Keratinocyte (primary cell): ENCODE results near the gene EXOC4. TPM values are rescaled to one million over a fixed set of nuclear protein-coding genes. Genes with fewer than 3 reads are reported as not detected.

ENCODE experiments used
- DNase-seq: peaks from one replicate; pipeline ENCODE4 v3.0.0-alpha.2; 2011; ENCODE audit warnings: low read depth, missing footprints, low spot score
- FAIRE-seq: peaks from 2 replicates; lab custom pipeline; 2011; peaks lifted over from hg19 to GRCh38; lab: Jason Lieb, UNC
- H2AFZ ChIP-seq: 2 replicates; pipeline ENCODE4 v1.6.0; 2012; ENCODE audit warnings: low read length, control low read depth, inconsistent platforms; ENCODE audit not compliant: control insufficient read depth
- H3K27ac ChIP-seq: 2 replicates; pipeline ENCODE4 v1.5.1; 2011; ENCODE audit warnings: low read length; ENCODE audit not compliant: control insufficient read depth, insufficient read depth
- H3K27me3 ChIP-seq: 3 replicates; pipeline ENCODE4 v1.6.0; 2011; ENCODE audit warnings: low read length; ENCODE audit not compliant: control insufficient read depth, insufficient read depth; ENCODE audit errors: extremely low read depth
- H3K36me3 ChIP-seq, 2 experiments: 2 replicates in 1 of 2; 3 replicates in 1 of 2; pipeline ENCODE4 v1.5.1; 2011; ENCODE audit warnings: low read length in 2 of 2, mild to moderate bottlenecking in 1 of 2; ENCODE audit not compliant: control insufficient read depth in 2 of 2, insufficient read depth in 2 of 2; ENCODE audit errors: extremely low read depth in 1 of 2
- H3K4me1 ChIP-seq: 3 replicates; pipeline ENCODE4 v1.5.1; 2011; ENCODE audit warnings: low read length; ENCODE audit not compliant: control insufficient read depth, insufficient read depth; ENCODE audit errors: extremely low read depth
- H3K4me2 ChIP-seq: 3 replicates; pipeline ENCODE4 v1.6.0; 2011; ENCODE audit warnings: low read depth, low read length; ENCODE audit not compliant: control insufficient read depth, insufficient read depth; ENCODE audit errors: extremely low read depth
- H3K4me3 ChIP-seq, 3 experiments: fragments of 200-600 bp in 1 of 3; sonication (generic) in 1 of 3; 2 replicates in 2 of 3; 3 replicates in 1 of 3; pipeline ENCODE4 v1.5.1; 2011 to 2016; ENCODE audit warnings: low read length in 3 of 3, mild to moderate bottlenecking in 3 of 3, control low read depth in 2 of 3, inconsistent platforms in 1 of 3, low read depth in 1 of 3, mixed read lengths in 1 of 3, mixed run types in 1 of 3, moderate library complexity in 1 of 3; ENCODE audit not compliant: control insufficient read depth in 2 of 3, insufficient read depth in 2 of 3; ENCODE audit errors: extremely low read depth in 1 of 3
- H3K79me2 ChIP-seq: 2 replicates; pipeline ENCODE4 v1.6.0; 2012; ENCODE audit warnings: low read length; ENCODE audit not compliant: control insufficient read depth, insufficient read depth
- H3K9ac ChIP-seq: 3 replicates; pipeline ENCODE4 v1.6.0; 2011; ENCODE audit warnings: low read length; ENCODE audit not compliant: control insufficient read depth, insufficient read depth; ENCODE audit errors: extremely low read depth
- H3K9me1 ChIP-seq: 3 replicates; pipeline ENCODE4 v1.6.0; 2011; ENCODE audit warnings: low read length; ENCODE audit not compliant: control insufficient read depth, insufficient read depth; ENCODE audit errors: extremely low read depth
- H3K9me3 ChIP-seq: 2 replicates; pipeline ENCODE4 v1.5.1; 2012; ENCODE audit warnings: low read depth, low read length; ENCODE audit not compliant: control insufficient read depth
- H4K20me1 ChIP-seq: 3 replicates; pipeline ENCODE4 v1.6.0; 2011; ENCODE audit warnings: low read length; ENCODE audit not compliant: control insufficient read depth, insufficient read depth; ENCODE audit errors: extremely low read depth
- CTCF ChIP-seq, 3 experiments: IDR thresholded peaks in 1 of 3; conservative IDR thresholded peaks in 1 of 3; optimal IDR thresholded peaks in 1 of 3; 2 replicates in 2 of 3; 3 replicates in 1 of 3; pipeline versions ENCODE3 to v1.5.1; 2011; ENCODE audit warnings: low read length in 3 of 3, mild to moderate bottlenecking in 3 of 3, moderate library complexity in 2 of 3, control low read depth in 1 of 3, inconsistent platforms in 1 of 3; ENCODE audit not compliant: insufficient read depth in 2 of 3; ENCODE audit errors: extremely low read depth in 1 of 3
- EZH2 ChIP-seq: IDR thresholded peaks from one replicate; pipeline ENCODE4 v1.6.1; 2012; ENCODE audit warnings: inconsistent platforms, mild to moderate bottlenecking, low read length, moderate library complexity
- dilution Hi-C: fragments of 300-500 bp; cut with MboI; formaldehyde crosslinking; loops from one replicate; pipeline ENCODE4 v1.7.0; 2020; ENCODE audit warnings: low sequenced_read_pairs; ENCODE audit not compliant: extremely low pct_ligation_motif_present
- polyA plus RNA-seq, 5 experiments: library from polyadenylated mRNA; depleted of rRNA in 3 of 5; stranded (reverse) in 3 of 5; stranded (forward) in 1 of 5; unstranded in 1 of 5; fragments of >200 nt; gene quantifications; 1 replicate in 1 of 5; 2 replicates in 3 of 5; 3 replicates in 1 of 5; pipeline versions ENCODE4 v1.2.1 to v1.2.3, GENCODE V29; 2011 to 2012; ENCODE audit warnings: missing spikeins in 2 of 5, low read depth in 1 of 5, low replicate concordance in 1 of 5

Gene EXOC4
- polyA plus RNA-seq, 1 donor (not counting 4 experiments of a cell fraction or from before 2014, with no cell fraction given): 52.6 TPM

- H3K9me1 ChIP-seq: no peaks in the 10 kb centered on the region
- no peak for TF ChIP-seq CTCF (optimal IDR thresholded peaks at IDR 0.05 in 1 of 3, IDR thresholded peaks at IDR 0.05 in 1 of 3, conservative IDR thresholded peaks at IDR 0.05 in 1 of 3; ENCODE audit: extremely low read depth in 1 of 3, insufficient read depth in 2 of 3, low read length in 3 of 3)
- TF ChIP-seq EZH2: no peak
- H3K4me3 ChIP-seq: no peak overlapping the region
- no peak overlapping the region for H3K27ac ChIP-seq
- FAIRE-seq: no peak
- no peak overlapping the region for H3K9ac ChIP-seq
- H3K27me3 ChIP-seq: no peaks in the 10 kb centered on the region
- H3K4me1 ChIP-seq: no peaks in the 10 kb centered on the region
- no peak overlapping the region for H2AFZ ChIP-seq
- H4K20me1 ChIP-seq: peaks cover 3% of the 10 kb centered on the region
- DNase-seq: no peak
- no peaks in the 10 kb centered on the region for H3K36me3 ChIP-seq
- H3K79me2 ChIP-seq: no peaks in the 10 kb centered on the region
- dilution Hi-C loops: no loop called here
- H3K9me3 ChIP-seq: no peaks in the 10 kb centered on the region
- no peak overlapping the region for H3K4me2 ChIP-seq
Measured at GRCh38 chr7:133423618-133424017, 170.7 kb downstream of the EXOC4 start.

- no peak for TF ChIP-seq EZH2
- TF ChIP-seq CTCF (optimal IDR thresholded peaks at IDR 0.05 in 1 of 3, IDR thresholded peaks at IDR 0.05 in 1 of 3, conservative IDR thresholded peaks at IDR 0.05 in 1 of 3; ENCODE audit: extremely low read depth in 1 of 3, insufficient read depth in 2 of 3, low read length in 3 of 3): no peak
- FAIRE-seq (no peak), DNase-seq (no peak)
- Histone ChIP-seq H2AFZ (no peak overlapping the region), H4K20me1 (no peaks in the 10 kb centered on the region), H3K4me2 (no peak overlapping the region), H3K27ac (no peak overlapping the region), H3K79me2 (no peaks in the 10 kb centered on the region), H3K27me3 (no peaks in the 10 kb centered on the region), H3K9me3 (no peaks in the 10 kb centered on the region), H3K36me3 (peaks cover 0 to 1% of the 10 kb centered on the region in 2 experiments), H3K4me1 (peaks cover 14% of the 10 kb centered on the region), H3K9ac (no peak overlapping the region), H3K4me3 (no peak overlapping the region), H3K9me1 (no peaks in the 10 kb centered on the region)
- dilution Hi-C loops: no loop called here
Measured at GRCh38 chr7:133428326-133428725, 175.4 kb downstream of the EXOC4 start.
